Stomach (tissue), 9 donors: ENCODE measurements around the gene EFCC1. TPM values are rescaled to one million over a fixed set of nuclear protein-coding genes. Genes with fewer than 3 reads are reported as not detected.
"Not testable (repeated sequence)": the region's sequence is repeated elsewhere in the genome, so short reads cannot be mapped to it uniquely, and the experiment has no call there.

Experiments
- DNase-seq, 2 donors: peaks; one replicate each; pipeline versions ENCODE4 v3.0.0 to v3.0.0-alpha.2; 2013 to 2019
- H3K27ac ChIP-seq, 5 donors: fragments of 200-600 bp in 4 of 5; sonication (generic) in 4 of 5; one replicate each; pipeline ENCODE4 v1.5.1; 2013 to 2019; ENCODE audit warnings: mild to moderate bottlenecking in 1 of 5, moderate library complexity in 1 of 5
- H3K27me3 ChIP-seq, 3 donors: fragments of 200-600 bp; sonication (generic); one replicate each; pipeline ENCODE4 v1.5.1; 2017 to 2019; ENCODE audit warnings: mixed run types in 1 of 3
- H3K36me3 ChIP-seq, 4 donors: fragments of 200-600 bp; sonication (generic); 1 replicate in 3 of 4; 2 replicates in 1 of 4; pipeline ENCODE4 v1.5.1; 2016 to 2019
- H3K4me1 ChIP-seq, 4 donors: fragments of 200-600 bp; sonication (generic); one replicate each; pipeline ENCODE4 v1.5.1; 2016 to 2019
- H3K4me3 ChIP-seq, 4 donors: fragments of 200-600 bp; sonication (generic) in 3 of 4; one replicate each; pipeline ENCODE4 v1.5.1; 2016 to 2019; ENCODE audit warnings: mild to moderate bottlenecking in 1 of 4
- H3K9me3 ChIP-seq, 4 donors: fragments of 200-600 bp; sonication (generic); one replicate each; pipeline ENCODE4 v1.5.1; 2016 to 2019
- CTCF ChIP-seq, 7 experiments: fragments of 450-650 bp in 4 of 7; fragments of 200-600 bp in 3 of 7; sonication (generic) in 3 of 7; IDR thresholded peaks; one replicate each; pipeline ENCODE4 v1.5.1; 2016 to 2019; ENCODE audit warnings: antibody characterized with exemption in 7 of 7, control low read depth in 2 of 7, mild to moderate bottlenecking in 1 of 7
- EP300 ChIP-seq: sonication (generic); formaldehyde crosslinking; IDR thresholded peaks from one replicate; pipeline ENCODE4 v1.6.1; 2017; ENCODE audit warnings: antibody characterized with exemption
- POLR2A ChIP-seq, 4 donors: fragments of 450-650 bp; IDR thresholded peaks; one replicate each; pipeline ENCODE4 v1.6.1; 2016; ENCODE audit warnings: antibody characterized with exemption in 4 of 4, control low read depth in 2 of 4, mild to moderate bottlenecking in 1 of 4, moderate library complexity in 1 of 4
- POLR2AphosphoS5 ChIP-seq, 3 donors: sonication (generic); formaldehyde crosslinking; IDR thresholded peaks; one replicate each; pipeline ENCODE4 v1.6.1; 2016; ENCODE audit warnings: antibody characterized with exemption in 3 of 3
- WGBS, 5 donors: extraction: QIAGEN DNeasy Blood & Tissue Kit in 3 of 5; methylation state at CpG; one replicate each; pipeline versions ENCODE4 v1.1.5 to v1.1.7; 2013 to 2018; 5-methylcytosine and 5-hydroxymethylcytosine counted together
- intact Hi-C: fragments of 100-400 bp; cut with DNase I; formaldehyde crosslinking; loops from one replicate; pipeline ENCODE4 v1.15.1; 2023; ENCODE audit warnings: low total_unique reads
- polyA plus RNA-seq, 3 donors: library from polyadenylated mRNA; stranded (reverse); fragments of 200-250 nt; gene quantifications; one replicate each; pipeline ENCODE4 v1.2.3, GENCODE V29; 2013
- total RNA-seq, 5 donors: library from RNA; depleted of rRNA; stranded (reverse); fragments of >200 nt; gene quantifications; one replicate each; pipeline versions ENCODE4 v1.1.0 to v1.2.3, GENCODE V29; 2014 to 2016
- donor health status: healthy with polysubstance abuse.
- donor health status: Bipolar disorder and iron deficiency.
- donor health status: healthy.

EFCC1 gene
- total and polyA plus RNA-seq, 8 donors: 1.0 to 13.9 (median 9.2) TPM

- Histone ChIP-seq H3K9me3 (no peaks in the 10 kb centered on the region), H3K27ac (peak overlapping the region; percentile 42 to 90 (median 78)), H3K27me3 (no peaks in the 10 kb centered on the region), H3K4me1 (peaks cover 6 to 14% (median 8%) of the 10 kb centered on the region in 4 donors), H3K36me3 (peaks cover 10 to 14% (median 12%) of the 10 kb centered on the region in 4 donors), H3K4me3 (no peak overlapping the region)
- 43 to 57% (median 51%) methylated on average over 7 to 8 of the region's 8 CpGs for WGBS, 5 donors
- TF ChIP-seq EP300: no peak
- TF ChIP-seq POLR2A (IDR thresholded peaks at IDR 0.05): no peak
- TF ChIP-seq POLR2AphosphoS5 (IDR thresholded peaks at IDR 0.05): no peak
- no peak for TF ChIP-seq CTCF (IDR thresholded peaks at IDR 0.05)
- DNase-seq: peak; percentile 49 to 71
- intact Hi-C loops: no loop called here
Observed at GRCh38 chr3:129087138-129087702, 86.1 kb downstream of the EFCC1 start.

- intact Hi-C loops: not testable (repeated sequence)
Observed at GRCh38 chr3:129087904-129088303, 86.8 kb downstream of the EFCC1 start.

GRCh38 chr3:129088312-129088711 is 87.2 kb downstream of the EFCC1 start:
- intact Hi-C loops, DNase-seq, H3K27me3 ChIP-seq, H3K4me3 ChIP-seq, H3K27ac ChIP-seq, H3K9me3 ChIP-seq: not testable (repeated sequence)
- peaks cover 15 to 25% (median 23%) of the 10 kb centered on the region in 4 donors for H3K36me3 ChIP-seq
- peaks cover 6 to 14% (median 8%) of the 10 kb centered on the region in 4 donors for H3K4me1 ChIP-seq
- no CpG with 5 or more reads among the region's 6 CpGs for WGBS, 5 donors

More at GRCh38 chr3:129087904-129088303, 86.8 kb downstream of the EFCC1 start:
- peak overlapping the region in 4 of 5 donors; percentile 49 to 81 (median 74) for H3K27ac ChIP-seq
- not testable (repeated sequence) for H3K4me3 ChIP-seq, H3K27me3 ChIP-seq, H3K9me3 ChIP-seq
- H3K4me1 ChIP-seq: peaks cover 6 to 14% (median 8%) of the 10 kb centered on the region in 4 donors
- peaks cover 11 to 21% (median 19%) of the 10 kb centered on the region in 4 donors for H3K36me3 ChIP-seq
- 0 to 8% (median 5%) methylated on average over 4 to 5 of the region's 9 CpGs; no CpG with 5 or more reads in 2 of the 5 donors for WGBS, 5 donors
- DNase-seq: peak; percentile 52 to 81

Other genes starting within 250 kb of the EFCC1 start
- gene ACAD9, start 121.7 kb upstream of the EFCC1 start, total RNA-seq: 100 to 1,000 TPM in 1 of 5 donors, 10 to 100 TPM in 4; 21.0 to 160 (median 38.7) TPM
- 10 to 100 TPM; 17.1 to 24.5 (median 20.9) TPM for gene ACAD9, start 121.7 kb upstream of the EFCC1 start, polyA plus RNA-seq
- gene CFAP92, start 7.2 kb upstream of the EFCC1 start, total RNA-seq: 10 to 100 TPM in 1 of 5 donors, 1 to 10 TPM in 3, under 1 TPM in 1; 0.87 to 13.4 (median 5.2) TPM
- gene CFAP92, start 7.2 kb upstream of the EFCC1 start, polyA plus RNA-seq: 1 to 10 TPM in 1 of 3 donors, under 1 TPM in 2; 0.50 to 2.7 (median 0.70) TPM
- gene GP9, start 59.5 kb downstream of the EFCC1 start, total RNA-seq: not detected
- gene GP9, start 59.5 kb downstream of the EFCC1 start, polyA plus RNA-seq: not detected
- 10 to 100 TPM in 4 of 5 donors, 1 to 10 TPM in 1; 6.1 to 70.6 (median 22.6) TPM for gene RAB43, start 120.5 kb downstream of the EFCC1 start, total RNA-seq
- gene RAB43, start 120.5 kb downstream of the EFCC1 start, polyA plus RNA-seq: 10 to 100 TPM in 2 of 3 donors, 1 to 10 TPM in 1; 4.3 to 18.1 (median 10.5) TPM
- gene ISY1, start 159.8 kb downstream of the EFCC1 start, total RNA-seq: 10 to 100 TPM in 1 of 5 donors, 1 to 10 TPM in 4; 5.4 to 24.4 (median 7.0) TPM
- 10 to 100 TPM; 17.8 to 31.5 (median 19.5) TPM for gene ISY1, start 159.8 kb downstream of the EFCC1 start, polyA plus RNA-seq
- gene CNBP, start 182.6 kb downstream of the EFCC1 start, total RNA-seq: 100 to 1,000 TPM; 185 to 399 (median 202) TPM
- 100 to 1,000 TPM; 315 to 537 (median 323) TPM for gene CNBP, start 182.6 kb downstream of the EFCC1 start, polyA plus RNA-seq
- 100 to 1,000 TPM in 4 of 5 donors, 10 to 100 TPM in 1; 38.5 to 356 (median 114) TPM for gene COPG1, start 248.3 kb downstream of the EFCC1 start, total RNA-seq
- 100 to 1,000 TPM in 1 of 3 donors, 10 to 100 TPM in 2; 79.8 to 113 (median 88.7) TPM for gene COPG1, start 248.3 kb downstream of the EFCC1 start, polyA plus RNA-seq